Measurements from ENCODE around the gene FXYD1.
"Not testable (repeated sequence)": the region's sequence is repeated elsewhere in the genome, so short reads cannot be mapped to it uniquely, and the experiment has no call there.

The FXYD1 gene

DNA sequence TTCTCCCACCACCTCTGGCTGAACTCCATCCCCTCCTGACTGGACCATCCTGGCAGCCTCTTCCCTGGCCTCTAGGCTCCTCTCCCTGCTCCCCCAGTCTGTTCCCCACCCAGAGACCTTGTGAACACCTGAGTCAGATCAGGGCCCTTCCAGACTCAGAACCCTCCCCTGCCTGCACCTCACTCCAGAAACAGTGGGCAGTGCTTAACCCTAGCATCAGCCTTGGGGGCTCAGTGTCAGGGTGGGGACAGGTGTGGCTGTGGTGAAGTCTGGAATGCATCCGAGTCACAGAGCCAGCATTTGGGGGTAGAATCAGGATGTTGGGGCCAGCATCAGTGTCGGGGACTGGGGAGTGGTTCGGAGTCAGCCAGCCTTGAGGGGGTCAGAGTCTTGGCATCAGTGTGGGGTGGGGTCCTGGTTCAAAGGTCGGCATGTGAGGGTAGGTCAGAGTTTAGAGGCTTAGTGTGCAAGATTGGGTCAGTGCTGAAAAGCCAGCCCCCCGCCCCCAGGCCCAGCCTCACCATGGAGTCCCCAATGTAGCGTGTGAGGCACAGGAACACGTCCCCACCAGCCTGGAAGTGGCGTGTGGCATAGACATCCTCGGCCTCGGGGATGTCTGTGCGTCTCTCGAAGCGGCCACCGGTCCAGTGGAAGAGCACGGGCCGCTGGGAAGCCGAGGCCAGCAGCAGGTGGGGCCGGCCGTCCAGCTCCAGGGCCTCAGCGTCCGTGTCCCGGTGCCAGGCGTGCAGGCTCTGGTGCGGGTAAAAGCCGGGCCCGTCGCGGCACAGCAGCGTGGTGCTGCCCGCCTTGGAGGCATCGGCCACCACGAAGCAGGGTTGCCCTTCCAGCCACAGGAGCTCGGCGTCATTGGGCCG, 12.6 kb upstream of the FXYD1 start:
- DNase-seq, result no peak

- no peak for DNase-seq
These were observed 12.0 kb upstream of the FXYD1 start for GRCh38 chr19:35126624-35126959.

- no peak for DNase-seq
These were observed 10.8 kb upstream of the FXYD1 start for GRCh38 chr19:35127871-35128270.

- DNase-seq, result no peak
These were observed 10.1 kb upstream of the FXYD1 start for GRCh38 chr19:35128398-35129057.

DNA sequence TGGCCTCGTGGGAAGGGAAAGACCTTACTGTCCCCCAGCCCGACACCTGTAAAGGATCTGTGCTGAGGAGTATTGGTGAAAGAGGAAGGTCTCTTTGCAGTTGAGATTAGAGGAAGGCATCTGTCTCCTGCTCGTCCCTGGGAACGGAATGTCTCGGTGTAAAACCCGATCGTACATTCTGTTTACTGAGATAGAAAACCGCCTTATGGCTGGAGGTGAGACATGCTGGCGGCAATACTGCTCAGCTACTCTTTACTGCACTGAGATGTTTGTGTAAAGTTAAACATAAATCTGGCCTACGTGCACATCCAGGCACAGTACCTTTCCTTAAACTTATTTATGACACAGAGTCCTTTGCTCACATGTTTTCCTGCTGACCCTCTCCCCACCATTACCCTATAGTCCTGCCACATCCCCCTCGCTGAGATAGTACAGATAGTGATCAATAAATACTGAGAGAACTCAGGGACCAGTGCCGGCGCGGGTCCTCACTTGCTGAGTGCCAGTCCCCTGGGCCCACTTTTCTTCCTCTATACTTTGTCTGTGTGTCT, 8.8 kb upstream of the FXYD1 start:
- not testable (repeated sequence) for DNase-seq

- no peak for DNase-seq
These were observed 7.6 kb upstream of the FXYD1 start for GRCh38 chr19:35130761-35131720.

DNA sequence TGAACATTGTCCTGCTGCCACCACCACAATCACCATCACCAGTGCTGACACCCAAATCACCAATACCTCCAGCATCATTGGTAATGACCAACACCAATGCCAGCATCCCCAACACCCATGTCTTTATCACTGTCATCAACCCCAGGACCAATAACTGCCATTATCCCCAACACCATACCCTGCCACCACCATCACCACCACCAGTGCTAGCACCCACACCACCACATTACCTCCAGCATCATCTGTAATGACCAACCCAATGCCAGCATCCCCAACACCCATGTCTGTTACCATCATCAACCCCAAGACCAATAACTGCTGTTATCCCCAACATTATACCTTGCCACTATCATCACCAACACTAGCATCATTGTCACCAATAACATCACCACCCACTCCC, 6.4 kb upstream of the FXYD1 start:
- no peak for DNase-seq

DNA sequence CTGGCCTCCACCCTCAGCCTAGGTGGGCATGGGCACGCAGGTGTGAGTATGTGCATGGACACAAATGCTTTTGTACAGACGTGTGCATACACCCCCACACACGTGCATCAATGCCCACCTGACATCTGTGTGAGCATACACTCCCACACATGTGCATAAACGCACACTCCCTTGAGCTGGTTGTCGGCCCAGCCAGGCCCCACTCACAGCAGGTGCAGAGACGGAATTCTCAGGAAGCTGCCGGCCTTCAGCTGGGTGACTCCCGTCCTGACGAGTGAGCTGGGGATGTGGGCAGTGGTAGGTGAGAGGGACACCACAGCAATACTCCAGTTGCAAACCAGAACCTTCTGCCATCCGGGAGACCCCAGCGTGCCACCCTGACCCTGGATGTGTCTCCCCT, 4.8 kb upstream of the FXYD1 start:
- no peak for DNase-seq

DNA sequence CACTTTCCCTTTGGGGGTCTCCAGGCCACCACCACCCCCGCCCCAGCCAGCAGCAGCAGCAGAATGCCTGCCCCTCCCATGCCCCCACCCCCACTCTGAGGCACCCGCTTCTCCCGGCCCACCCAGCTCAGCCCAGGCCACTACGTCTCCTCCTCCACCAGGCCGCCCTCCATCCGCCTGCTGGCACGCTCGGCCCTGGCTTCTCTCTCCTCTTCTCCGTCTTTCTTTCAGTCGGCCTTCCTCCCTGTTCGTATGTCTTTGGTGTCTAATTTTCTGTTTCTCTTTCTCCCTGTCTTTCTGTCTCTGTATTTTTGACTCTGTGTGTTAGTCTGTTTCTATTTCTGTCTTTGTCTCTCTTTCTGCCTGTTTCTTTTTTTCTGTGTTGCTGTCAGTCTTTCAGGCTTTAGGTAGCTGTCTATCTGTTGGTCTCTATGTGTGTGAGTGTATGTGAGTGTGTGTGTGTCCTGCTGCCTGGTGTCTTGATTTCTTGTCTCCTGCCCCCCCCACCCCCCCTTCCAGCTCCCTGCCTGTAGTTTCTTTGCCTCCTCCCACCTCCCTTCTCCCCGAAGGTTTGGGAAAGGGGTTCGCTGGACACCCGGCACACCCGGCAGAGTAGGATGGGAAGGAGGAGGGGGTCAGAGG, 3.9 kb upstream of the FXYD1 start, which contains the start of gene LGI4:
Gene LGI4, minus strand, starts transcription at position 459 of the 642 bp plus-strand sequence. Its CDS starts 379 bp downstream, at position 80.
- no peak for DNase-seq

- no peak for DNase-seq
These were observed 3.2 kb upstream of the FXYD1 start for GRCh38 chr19:35135389-35135909.

DNA sequence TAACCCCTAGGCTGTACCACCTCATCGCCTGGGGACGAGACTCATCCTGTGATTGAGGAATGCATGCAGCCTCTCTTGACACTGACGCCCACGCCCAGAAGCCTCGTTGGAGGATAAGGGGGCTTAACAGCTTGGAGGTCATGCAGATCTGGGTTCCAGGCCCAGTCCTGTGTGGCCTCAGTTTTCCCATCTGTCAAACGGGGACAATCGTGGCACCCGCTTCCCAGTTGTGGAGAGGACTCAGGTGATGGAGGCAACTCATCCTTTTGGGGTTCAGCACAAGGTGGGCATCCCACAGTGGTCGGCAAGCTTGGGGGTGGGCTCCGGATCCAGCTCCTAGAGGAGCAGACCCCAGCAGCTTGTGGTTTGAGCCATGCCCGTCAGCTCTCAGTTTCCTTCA, 2.4 kb upstream of the FXYD1 start:
- no peak for DNase-seq

DNA sequence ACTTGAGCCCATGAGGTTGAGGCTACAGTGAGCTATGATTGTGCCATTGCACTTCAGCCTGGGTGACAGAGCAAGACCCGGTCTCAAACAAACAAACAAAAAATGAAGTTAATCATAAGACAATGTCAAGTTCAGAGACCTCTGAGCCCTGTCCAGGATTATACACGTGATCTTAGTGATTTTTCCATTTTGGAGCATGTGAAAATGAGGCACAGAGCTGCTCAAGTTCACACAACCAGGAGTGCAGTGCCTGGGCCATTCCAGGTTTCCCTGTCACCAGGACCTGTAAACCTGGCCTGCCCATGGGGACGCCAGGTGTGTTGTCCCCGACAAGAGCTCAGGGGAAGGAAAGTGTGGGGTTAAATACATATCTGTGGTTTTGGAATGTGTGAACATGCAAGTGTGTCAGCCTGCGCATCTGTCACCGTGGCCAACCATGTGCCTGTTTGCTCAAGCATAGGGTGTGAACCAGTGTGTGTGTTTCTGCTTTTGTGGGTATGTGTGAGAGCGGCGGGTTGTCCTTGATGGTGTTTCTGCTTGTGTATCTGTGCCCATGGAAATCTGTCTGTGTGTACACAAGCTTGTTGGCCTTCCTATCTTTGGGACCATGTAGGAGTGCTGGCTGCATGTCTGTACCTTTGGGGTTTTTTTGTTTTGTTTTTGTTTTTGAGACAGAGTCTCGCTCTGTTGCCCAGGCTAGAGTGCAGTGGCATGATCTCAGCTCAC, 1.5 kb upstream of the FXYD1 start:
- no peak for DNase-seq

DNA sequence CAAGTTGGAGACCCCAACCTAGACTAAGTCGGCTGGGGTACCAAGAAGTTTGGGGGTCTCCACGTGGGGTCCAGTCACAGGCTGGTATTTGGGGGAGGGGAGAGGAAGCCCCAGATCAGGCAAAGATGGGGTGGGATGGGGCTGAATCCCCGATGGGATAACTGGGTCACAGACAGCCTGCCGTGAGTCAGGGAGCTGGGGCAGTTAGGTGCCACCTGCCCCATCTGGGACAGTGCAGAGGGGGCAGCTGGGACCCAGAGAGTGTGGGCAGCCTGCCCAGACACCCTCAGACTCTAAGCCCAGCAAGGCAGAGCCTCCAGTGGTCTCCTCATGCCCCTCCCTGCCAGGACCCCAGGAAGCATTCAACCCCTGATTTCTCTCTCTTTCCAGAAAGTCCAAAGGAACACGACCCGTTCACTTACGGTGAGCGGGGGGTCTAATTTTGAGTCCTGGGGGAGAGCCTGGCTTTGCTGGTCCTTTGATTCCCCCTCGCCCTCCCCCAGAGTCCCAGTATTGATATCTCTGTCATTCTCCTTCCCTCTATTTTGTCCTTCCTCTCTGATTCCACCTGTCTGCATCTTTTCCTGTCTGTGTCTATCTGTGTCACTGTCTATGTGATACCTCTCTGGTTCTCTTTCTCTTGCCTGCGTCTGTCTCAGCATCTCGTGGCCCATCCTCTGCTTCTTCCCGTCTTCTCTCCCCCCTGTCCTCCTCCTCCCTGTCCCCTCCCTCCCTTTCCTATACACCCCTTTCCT, 1.8 kb downstream of the FXYD1 start:
- no peak for DNase-seq

GRCh38 chr19:35140962-35141836, 2.6 kb downstream of the FXYD1 start:
- DNase-seq, result no peak

- no peak for DNase-seq
These were observed 3.4 kb downstream of the FXYD1 start for GRCh38 chr19:35141837-35142605.

- DNase-seq, result no peak
These were observed 4.1 kb downstream of the FXYD1 start for GRCh38 chr19:35142606-35143230.

DNA sequence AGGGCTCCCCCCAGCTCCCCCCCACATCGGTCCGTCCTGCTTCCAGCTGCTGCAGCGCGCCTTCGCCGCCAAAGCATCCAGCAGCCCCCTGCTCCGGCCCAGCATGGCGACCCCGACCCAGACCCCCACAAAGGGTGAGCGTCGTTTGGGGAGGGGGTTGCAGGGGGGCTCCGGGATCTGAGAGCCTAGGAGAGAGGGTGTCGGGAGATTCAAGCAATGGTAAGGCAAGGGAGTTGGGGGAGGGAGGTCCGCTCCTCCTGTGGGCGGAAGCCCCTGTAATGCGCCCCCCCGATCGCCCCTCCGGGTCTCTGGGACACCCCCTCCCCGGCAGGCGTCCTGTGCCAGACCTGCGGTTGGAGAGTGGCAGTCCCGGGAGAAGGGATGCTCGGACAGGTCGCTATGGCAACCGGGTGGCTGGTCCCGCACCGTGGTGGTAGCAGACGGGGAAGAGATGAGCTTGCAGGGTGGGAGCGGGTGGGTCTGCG, 4.6 kb downstream of the FXYD1 start, which contains the start of gene FXYD7:
Gene FXYD7, plus strand, starts transcription at position 25 of the 485 bp plus-strand sequence. Its CDS starts 79 bp downstream, at position 104.
- DNase-seq, result no peak

GRCh38 chr19:35143818-35144217, 5.2 kb downstream of the FXYD1 start:
- no peak for DNase-seq

Measured in NCI-H510A (cell line).